ENCODE data around the gene HOXB5. TPM values are rescaled to one million over a fixed set of nuclear protein-coding genes. Genes with fewer than 3 reads are reported as not detected.

Gene HOXB5
- total and polyA plus RNA-seq, 2 of the 4 experiments (the other 2 are of a cell fraction), result 0.54 to 18.0 TPM

DNA sequence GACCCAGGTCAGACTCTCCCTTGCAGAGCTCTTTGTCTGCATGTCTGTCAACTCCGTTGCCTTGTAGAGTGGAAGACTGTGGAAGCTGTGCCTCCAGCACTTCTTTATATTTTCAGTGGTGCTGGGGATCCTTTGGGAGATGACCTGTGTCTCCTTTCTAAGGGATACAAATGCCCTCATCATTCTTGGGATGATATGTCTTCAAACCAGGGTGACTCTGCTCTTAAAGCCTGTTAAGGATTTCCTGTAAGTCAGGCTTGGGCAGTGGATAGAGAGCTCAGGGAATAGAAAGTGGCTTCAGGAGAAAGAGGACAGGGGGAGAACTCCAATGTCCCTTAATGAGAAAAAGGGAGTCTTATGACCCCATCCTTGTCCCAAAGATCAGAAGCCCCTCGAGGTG lies 5.1 kb downstream of the HOXB5 start (continued):
- no peak for TF ChIP-seq POLR2A (IDR thresholded peaks at IDR 0.05; ENCODE audit: low read depth, low read length)
- TF ChIP-seq, protein P1, sequence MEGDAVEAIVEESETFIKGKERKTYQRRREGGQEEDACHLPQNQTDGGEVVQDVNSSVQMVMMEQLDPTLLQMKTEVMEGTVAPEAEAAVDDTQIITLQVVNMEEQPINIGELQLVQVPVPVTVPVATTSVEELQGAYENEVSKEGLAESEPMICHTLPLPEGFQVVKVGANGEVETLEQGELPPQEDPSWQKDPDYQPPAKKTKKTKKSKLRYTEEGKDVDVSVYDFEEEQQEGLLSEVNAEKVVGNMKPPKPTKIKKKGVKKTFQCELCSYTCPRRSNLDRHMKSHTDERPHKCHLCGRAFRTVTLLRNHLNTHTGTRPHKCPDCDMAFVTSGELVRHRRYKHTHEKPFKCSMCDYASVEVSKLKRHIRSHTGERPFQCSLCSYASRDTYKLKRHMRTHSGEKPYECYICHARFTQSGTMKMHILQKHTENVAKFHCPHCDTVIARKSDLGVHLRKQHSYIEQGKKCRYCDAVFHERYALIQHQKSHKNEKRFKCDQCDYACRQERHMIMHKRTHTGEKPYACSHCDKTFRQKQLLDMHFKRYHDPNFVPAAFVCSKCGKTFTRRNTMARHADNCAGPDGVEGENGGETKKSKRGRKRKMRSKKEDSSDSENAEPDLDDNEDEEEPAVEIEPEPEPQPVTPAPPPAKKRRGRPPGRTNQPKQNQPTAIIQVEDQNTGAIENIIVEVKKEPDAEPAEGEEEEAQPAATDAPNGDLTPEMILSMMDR (conservative IDR thresholded peaks at IDR 0.05; ENCODE audit: low read depth, low read length), result no peak

GRCh38 chr17:48588074-48588415 lies 5.5 kb downstream of the HOXB5 start:
- Histone ChIP-seq H3K4me3 (ENCODE audit: insufficient read depth, low read depth, low read length) (peak overlapping the region; percentile 91), H3K56ac (ENCODE audit: extremely low read depth, insufficient read depth, low read length) (peak overlapping the region; percentile 100), H4K5ac (ENCODE audit: low read depth, low read length) (peak overlapping the region; percentile 92), H3K23ac (ENCODE audit: low read depth, low read length) (peak overlapping the region; percentile 100), H2BK20ac (ENCODE audit: low read depth, low read length) (peak overlapping the region; percentile 55), H4K20me1 (ENCODE audit: insufficient read depth, low read length) (no peaks in the 10 kb centered on the region; the same call in 1 of the 2 replicates), H2AK9ac (replicated peaks; ENCODE audit: low read depth, low read length, poor library complexity) (peak overlapping the region; percentile 94), H4K8ac (ENCODE audit: low read depth in 2 of 2, low read length in 2 of 2) (peak overlapping the region; percentile 96 to 99), H2BK15ac (ENCODE audit: low read depth, low read length) (peak overlapping the region; percentile 95; the same call in 2 of the 3 replicates), H3K18ac (ENCODE audit: low read depth, low read length) (peak overlapping the region; percentile 96), H2BK120ac (ENCODE audit: low read depth, low read length) (peak overlapping the region; percentile 97), H4K91ac (ENCODE audit: insufficient read depth, low read depth, low read length) (peak overlapping the region; percentile 99), H2AK5ac (ENCODE audit: low read depth, low read length) (peak overlapping the region; percentile 95), H3K36me3 (ENCODE audit: control insufficient read depth, insufficient read depth, low read length) (peaks cover 14% of the 10 kb centered on the region; the same call in 1 of the 2 replicates), H3K4me1 (ENCODE audit: control insufficient read depth, insufficient read depth, low read length) (peaks cover 9% of the 10 kb centered on the region), H3K79me1 (ENCODE audit: low read depth in 1 of 2, low read length in 2 of 2) (no peaks in the 10 kb centered on the region), H3K9me3 (ENCODE audit: control insufficient read depth, insufficient read depth, low read length) (no peaks in the 10 kb centered on the region), H3K9ac (ENCODE audit: low read depth, low read length) (peak overlapping the region; percentile 100), H3K4ac (ENCODE audit: low read depth, low read length) (peak overlapping the region; percentile 99), H3K9me1 (ENCODE audit: insufficient read depth, low read length) (no peaks in the 10 kb centered on the region; the same call in 1 of the 2 replicates), H3K14ac (replicated peaks; ENCODE audit: low read depth, low read length) (peak overlapping the region; percentile 99), H2AFZ (replicated peaks; ENCODE audit: low read length, poor library complexity) (no peak overlapping the region), H3K4me2 (ENCODE audit: low read depth, low read length) (peak overlapping the region; percentile 98), H3K27ac (ENCODE audit: insufficient read depth, low read length) (peak overlapping the region; percentile 99), H3K27me3 (ENCODE audit: control insufficient read depth, insufficient read depth, low read length) (no peaks in the 10 kb centered on the region), H2BK5ac (ENCODE audit: low read depth, low read length, poor library complexity, severe bottlenecking) (peak overlapping the region; percentile 99)
- 17% methylated on average over 1 of the region's 2 CpGs; no CpG with 5 or more reads in 1 of the 2 experiments for WGBS, 2 experiments (ENCODE audit: extremely low coverage in 2 of 2, insufficient read length in 1 of 2)
- ChIA-PET POLR2A (ENCODE audit: unreplicated experiment) (interaction anchor here (0.6 to 1.6 kb wide), 16 partner anchors 10 to 117 kb away, joined by 3 to 14 read pairs (median 4); partner anchors contain the start of gene HOXB9), CTCF (interaction anchor here (0.6 to 2.6 kb wide), 5 partner anchors 25 to 236 kb away, joined by 3 to 15 read pairs (median 5); no protein-coding TSS in a partner anchor)
- no TSS peak for BruUV-seq (replicated peaks)
- ATAC-seq (ENCODE audit: low read depth) (no peak; the same call in 1 of the 2 replicates), DNase-seq (no peak)
- dilution Hi-C loops (cut with HindIII; ENCODE audit: low sequenced_read_pairs, unreplicated experiment), result no loop called here
- intact Hi-C loops (cut with micrococcal nuclease), result no loop called here
- in situ Hi-C loops (cut with MboI; ENCODE audit: low sequenced_read_pairs), result no loop called here
- TF ChIP-seq BHLHE40 (IDR thresholded peaks at IDR 0.05; ENCODE audit: low read depth, low read length) (no peak), CHD1 (IDR thresholded peaks at IDR 0.05; ENCODE audit: low read depth, low read length) (no peak), MAZ (IDR thresholded peaks at IDR 0.05; ENCODE audit: borderline replicate concordance, low read depth, low read length) (no peak), NFE2L2 (IDR thresholded peaks at IDR 0.05; ENCODE audit: low read depth, low read length) (no peak), POLR2A (IDR thresholded peaks at IDR 0.05; ENCODE audit: low read depth, low read length) (no peak), ELK1 (IDR thresholded peaks at IDR 0.05; ENCODE audit: borderline replicate concordance, low read depth, low read length) (no peak), MAFK (IDR thresholded peaks at IDR 0.05; ENCODE audit: low read depth, low read length) (no peak), RCOR1 (IDR thresholded peaks at IDR 0.05; ENCODE audit: insufficient replicate concordance, low read length) (no peak), RAD21 (IDR thresholded peaks at IDR 0.05; ENCODE audit: low read length) (no peak), RFX5 (IDR thresholded peaks at IDR 0.05; ENCODE audit: low read depth, low read length) (no peak), CEBPB (IDR thresholded peaks at IDR 0.05; ENCODE audit: low read depth, low read length) (no peak)
- TF ChIP-seq, protein P1 (conservative IDR thresholded peaks at IDR 0.05; ENCODE audit: low read depth, low read length), result no peak
